ENCODE results near the gene RSRC1.

GRCh38 chr3:158247288-158247687 is 137.4 kb downstream of the RSRC1 start:
- TF ChIP-seq CTCF (optimal IDR thresholded peaks at IDR 0.05 in 1 of 3, IDR thresholded peaks at IDR 0.05 in 1 of 3, conservative IDR thresholded peaks at IDR 0.05 in 1 of 3; ENCODE audit: extremely low read depth in 1 of 3, insufficient read depth in 2 of 3, low read length in 3 of 3), result no peak
- TF ChIP-seq EZH2 (IDR thresholded peaks at IDR 0.05; ENCODE audit: low read length), result no peak

Data from keratinocyte (primary cell).